Thymus (tissue), 11 donors: ENCODE data around the gene ELAVL1. TPM values are rescaled to one million over a fixed set of nuclear protein-coding genes. Genes with fewer than 3 reads are reported as not detected.

Experiments used
- DNase-seq, 9 donors: peaks; one replicate each; pipeline ENCODE4 v3.0.0-alpha.2; 2013; ENCODE audit warnings: low spot score in 9 of 9, low read depth in 6 of 9, missing footprints in 1 of 9
- H3K27ac ChIP-seq, 2 donors: one replicate each; pipeline ENCODE4 v1.5.1; 2013; ENCODE audit warnings: control low read depth in 1 of 2, low read depth in 1 of 2, low read length in 1 of 2, mild to moderate bottlenecking in 1 of 2, moderate library complexity in 1 of 2
- H3K27me3 ChIP-seq, 2 donors: one replicate each; pipeline ENCODE4 v1.5.1; 2013; ENCODE audit warnings: low read length in 1 of 2; ENCODE audit not compliant: control insufficient read depth in 2 of 2, insufficient read depth in 1 of 2
- H3K36me3 ChIP-seq, 2 donors: one replicate each; pipeline ENCODE4 v1.5.1; 2013; ENCODE audit warnings: low read length in 1 of 2, mild to moderate bottlenecking in 1 of 2, moderate library complexity in 1 of 2; ENCODE audit not compliant: control insufficient read depth in 2 of 2, insufficient read depth in 2 of 2
- H3K4me1 ChIP-seq, 2 donors: one replicate each; pipeline ENCODE4 v1.5.1; 2013; ENCODE audit warnings: low read length in 2 of 2; ENCODE audit not compliant: control insufficient read depth in 2 of 2, insufficient read depth in 2 of 2
- H3K4me3 ChIP-seq, 2 donors: one replicate each; pipeline ENCODE4 v1.5.1; 2013; ENCODE audit warnings: low read length in 2 of 2, control low read depth in 1 of 2, mild to moderate bottlenecking in 1 of 2
- H3K9me3 ChIP-seq, 2 donors: one replicate each; pipeline ENCODE4 v1.5.1; 2013; ENCODE audit warnings: low read length in 1 of 2, mild to moderate bottlenecking in 1 of 2; ENCODE audit not compliant: control insufficient read depth in 2 of 2, insufficient read depth in 1 of 2
- WGBS: extraction: QIAGEN DNeasy Blood & Tissue Kit; methylation state at CpG from one replicate; pipeline ENCODE4 v1.1.7; 2013; 5-methylcytosine and 5-hydroxymethylcytosine counted together
- polyA plus RNA-seq: library from polyadenylated mRNA; stranded (reverse); fragments of 200-250 nt; gene quantifications from one replicate; pipeline ENCODE4 v1.2.3, GENCODE V29; 2013
- total RNA-seq: library from RNA; stranded (reverse); fragments of 120-200 nt; gene quantifications from one replicate; pipeline ENCODE4 v1.2.4, GENCODE V29; 2013
- donor health status: healthy.

The ELAVL1 gene
- total and polyA plus RNA-seq, 2 donors: 20.8 to 45.6 TPM

DNA sequence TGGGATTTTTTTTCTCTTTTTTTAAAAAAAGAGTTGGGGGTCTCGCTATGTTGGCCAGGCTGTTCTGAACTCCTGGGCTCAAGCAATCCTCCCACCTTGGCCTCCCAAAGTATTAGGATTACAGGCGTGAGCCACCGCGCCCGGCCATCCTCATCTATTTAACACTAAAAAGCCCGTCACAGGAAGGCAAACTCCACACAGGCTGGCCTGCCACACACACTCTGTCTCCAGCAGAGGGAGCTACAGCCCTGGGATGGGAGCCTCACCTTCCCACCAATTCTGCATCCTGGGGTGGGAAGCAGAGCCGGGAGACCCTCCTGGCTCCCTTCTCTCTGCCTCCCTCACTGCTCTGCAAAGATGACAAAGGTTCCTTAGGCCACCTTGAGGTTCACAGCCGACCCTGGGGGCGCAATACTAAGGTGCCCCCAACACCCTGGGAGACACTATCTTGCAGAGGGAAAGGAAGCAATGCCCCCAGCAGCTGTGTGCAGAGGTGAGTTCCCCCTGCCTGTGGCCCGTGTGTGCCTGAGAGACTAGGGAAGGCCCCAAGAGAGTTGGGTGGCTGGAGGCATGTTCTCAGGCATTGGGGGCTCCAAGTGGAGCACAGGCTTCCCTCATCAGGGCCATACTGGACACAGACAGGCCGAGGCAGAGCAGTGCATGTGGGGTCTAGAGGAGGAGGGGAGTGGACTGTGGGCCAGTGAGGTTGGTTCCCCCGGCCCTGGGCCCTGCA lies 34.6 kb downstream of the ELAVL1 start:
- H3K9me3 ChIP-seq: peaks cover 0 to 1% of the 10 kb centered on the region in 2 donors
- DNase-seq: peak in 4 of 9 donors; percentile 4 to 32 (median 13)
- no peak overlapping the region for H3K4me3 ChIP-seq
- WGBS: 89% methylated on average over 12 of the region's 12 CpGs
- no peaks in the 10 kb centered on the region for H3K27me3 ChIP-seq
- H3K36me3 ChIP-seq: peaks cover 77 to 80% of the 10 kb centered on the region in 2 donors
- no peaks in the 10 kb centered on the region for H3K4me1 ChIP-seq
- no peak overlapping the region for H3K27ac ChIP-seq

DNA sequence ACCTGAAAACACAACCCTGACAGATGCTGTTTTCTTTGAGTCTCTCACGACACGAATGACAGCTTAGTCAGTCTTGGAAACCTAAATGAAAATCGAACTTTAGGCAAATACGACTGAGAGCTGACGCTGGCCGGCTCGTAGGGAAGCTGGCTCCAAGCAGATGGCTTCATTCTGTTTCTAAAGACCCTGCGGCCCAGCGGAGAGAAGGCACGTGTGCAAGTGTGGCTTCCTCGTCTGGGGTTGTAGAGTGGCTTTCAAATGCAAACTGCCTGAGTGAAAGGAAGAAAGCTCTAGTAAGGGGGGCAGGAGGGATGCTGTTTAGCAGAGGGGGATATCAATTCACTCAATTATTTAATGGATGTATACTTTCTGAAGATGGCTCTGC lies 35.9 kb downstream of the ELAVL1 start:
- WGBS: 96% methylated on average over 11 of the region's 11 CpGs
- Histone ChIP-seq H3K27ac (no peak overlapping the region), H3K4me1 (no peaks in the 10 kb centered on the region), H3K27me3 (no peaks in the 10 kb centered on the region), H3K9me3 (peaks cover 0 to 1% of the 10 kb centered on the region in 2 donors), H3K4me3 (no peak overlapping the region), H3K36me3 (peaks cover 76 to 77% of the 10 kb centered on the region in 2 donors)
- no peak for DNase-seq

DNA sequence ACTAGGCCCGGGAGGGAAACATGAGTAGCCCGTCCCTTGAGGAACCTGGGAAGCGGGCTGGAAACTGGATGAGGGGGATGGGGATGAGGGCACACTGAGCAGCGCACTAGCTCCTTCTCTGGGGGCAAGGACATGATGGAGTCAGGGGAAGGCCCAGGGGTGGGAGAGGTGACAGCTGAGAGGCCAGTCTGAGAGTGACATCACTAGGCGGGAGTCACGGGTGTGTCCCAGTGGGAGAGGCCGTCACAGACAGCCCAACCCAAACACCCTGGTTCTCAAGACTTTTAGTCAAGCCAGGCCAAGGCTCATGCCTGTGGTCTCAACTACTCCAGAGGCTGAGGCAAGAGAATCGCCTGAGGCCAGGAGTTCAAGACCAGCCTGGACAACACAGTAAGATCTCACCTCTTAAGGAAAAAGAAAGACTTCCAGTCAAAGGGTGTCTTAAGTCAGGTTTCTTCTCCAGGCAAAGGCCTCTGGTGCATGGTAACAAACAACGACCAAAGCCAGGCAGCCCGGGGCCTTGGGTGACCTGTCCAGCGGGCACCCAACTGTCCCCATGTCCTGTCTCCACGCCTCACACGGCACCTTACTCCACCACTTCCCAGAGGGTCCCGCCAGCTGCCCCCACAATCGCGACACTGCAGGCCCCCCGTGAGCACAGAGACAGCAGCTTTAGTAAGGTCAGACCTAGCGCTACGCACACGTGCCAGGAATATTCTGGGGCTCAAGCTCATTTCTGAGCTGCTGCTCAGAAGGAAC lies 36.5 kb downstream of the ELAVL1 start:
- no peak for DNase-seq
- WGBS: 99% methylated on average over 20 of the region's 20 CpGs
- H3K9me3 ChIP-seq: peaks cover 0 to 1% of the 10 kb centered on the region in 2 donors
- H3K27me3 ChIP-seq: no peaks in the 10 kb centered on the region
- no peak overlapping the region for H3K27ac ChIP-seq
- no peaks in the 10 kb centered on the region for H3K4me1 ChIP-seq
- no peak overlapping the region for H3K4me3 ChIP-seq
- H3K36me3 ChIP-seq: peaks cover 74 to 76% of the 10 kb centered on the region in 2 donors

DNA sequence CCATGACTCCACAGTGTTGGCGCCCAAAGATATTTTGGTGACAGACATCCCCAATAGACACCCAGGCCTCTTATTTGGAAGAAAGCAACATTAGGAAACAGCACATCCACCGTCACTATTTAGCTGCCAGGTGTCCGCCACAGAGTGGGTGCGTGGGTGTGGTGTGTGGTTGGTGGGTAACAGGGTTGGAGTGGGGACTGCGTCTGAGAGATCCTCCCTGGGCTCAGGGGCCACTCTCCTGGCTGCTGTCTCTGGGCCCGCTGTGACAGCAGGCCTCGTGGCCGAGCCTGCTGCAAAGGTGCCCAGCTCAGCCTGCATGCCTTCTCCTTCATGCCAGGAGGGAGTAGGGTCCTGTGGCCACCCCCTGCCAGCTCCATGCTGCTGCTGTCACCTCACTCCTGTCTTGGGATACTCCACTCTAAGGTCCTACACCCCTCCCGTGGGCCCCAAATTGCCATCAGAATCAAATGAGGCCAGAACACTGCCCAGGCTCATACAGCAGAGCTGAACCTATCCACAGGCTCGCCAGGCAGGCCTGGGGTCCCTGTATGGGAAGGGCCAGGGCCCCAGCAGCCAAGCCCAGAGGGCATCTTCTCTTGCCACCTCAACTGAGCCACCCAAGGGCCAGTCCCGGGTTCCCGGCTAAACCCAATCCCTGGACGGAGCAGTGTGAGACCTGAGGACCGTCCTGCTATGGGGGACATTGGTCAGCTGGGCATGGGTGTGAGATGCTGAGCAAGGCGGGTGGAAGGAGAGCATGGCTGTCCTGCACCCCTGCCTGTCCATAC lies 37.2 kb downstream of the ELAVL1 start:
- Histone ChIP-seq H3K9me3 (peaks cover 0 to 3% of the 10 kb centered on the region in 2 donors), H3K36me3 (peaks cover 74 to 76% of the 10 kb centered on the region in 2 donors), H3K4me1 (no peaks in the 10 kb centered on the region), H3K4me3 (no peak overlapping the region), H3K27ac (no peak overlapping the region), H3K27me3 (no peaks in the 10 kb centered on the region)
- no peak for DNase-seq
- WGBS: 94% methylated on average over 15 of the region's 15 CpGs

DNA sequence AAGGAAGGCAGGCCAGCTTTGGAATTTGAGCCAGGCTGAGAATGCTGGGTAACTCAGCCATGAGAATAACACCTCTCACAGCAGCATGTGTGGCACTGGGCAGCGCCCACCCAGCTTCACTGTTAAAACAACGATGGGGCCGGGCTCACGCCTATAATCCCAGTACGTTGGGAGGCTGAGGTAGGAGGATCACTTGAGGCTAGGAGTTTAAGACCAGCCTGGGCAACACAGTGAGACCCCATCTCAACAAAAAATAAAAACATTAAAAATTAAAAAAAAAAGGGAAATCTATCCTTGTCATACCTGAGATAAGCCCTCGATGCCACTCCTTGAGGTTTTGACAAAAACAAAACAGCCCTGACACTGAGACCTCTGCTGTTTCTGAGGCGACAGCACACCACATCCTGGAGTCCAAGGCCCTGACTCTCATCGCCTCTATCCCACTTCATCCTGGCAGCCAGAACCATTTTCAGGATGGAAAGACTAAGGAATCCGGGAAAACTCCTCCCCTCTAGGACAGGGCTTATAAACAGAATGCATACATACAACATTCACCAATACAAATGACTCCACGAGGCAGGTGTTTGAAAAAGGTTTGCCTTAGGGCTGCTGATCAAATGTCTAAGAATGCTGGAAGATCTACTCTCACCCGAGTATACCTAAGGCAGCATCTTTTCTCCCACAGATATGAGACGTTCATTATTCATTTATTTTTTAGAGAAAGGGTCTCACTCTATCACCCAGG lies 39.3 kb downstream of the ELAVL1 start:
- H3K9me3 ChIP-seq: peaks cover 0 to 1% of the 10 kb centered on the region in 2 donors
- DNase-seq: no peak

DNA sequence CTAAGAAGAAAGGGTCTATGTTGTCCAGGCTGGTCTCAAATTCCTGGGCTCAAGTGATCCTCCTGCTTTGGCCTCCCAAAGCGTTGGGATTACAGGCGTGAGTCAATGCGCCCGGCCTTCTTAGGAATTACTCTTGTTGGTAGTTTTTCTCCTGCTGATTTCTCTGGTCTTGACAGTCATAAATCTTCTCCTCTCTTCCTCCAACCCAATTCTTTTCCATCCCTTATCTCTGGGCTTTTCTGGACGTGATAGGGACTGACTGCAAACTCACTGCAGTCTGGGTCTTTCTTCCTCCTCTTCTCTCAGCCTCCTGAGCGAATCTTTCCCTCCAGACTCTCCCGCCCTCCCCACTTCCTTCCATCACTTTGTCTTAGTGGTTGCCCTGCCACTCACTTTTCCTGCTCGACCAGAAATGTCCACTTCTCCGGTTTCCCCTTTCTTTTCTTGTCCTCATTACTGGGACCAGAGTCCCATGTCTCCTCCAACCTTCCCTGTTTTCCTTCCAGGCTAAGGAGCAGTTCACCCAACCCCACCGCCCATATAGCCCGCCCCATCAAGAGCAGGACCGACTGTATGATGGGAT lies 40.1 kb downstream of the ELAVL1 start:
- H3K9me3 ChIP-seq: peaks cover 0 to 1% of the 10 kb centered on the region in 2 donors
- no peak for DNase-seq
- H3K4me3 ChIP-seq: no peak overlapping the region
- peaks cover 75 to 87% of the 10 kb centered on the region in 2 donors for H3K36me3 ChIP-seq
- H3K27ac ChIP-seq: no peak overlapping the region
- 96% methylated on average over 12 of the region's 12 CpGs for WGBS
- no peaks in the 10 kb centered on the region for H3K4me1 ChIP-seq
- no peaks in the 10 kb centered on the region for H3K27me3 ChIP-seq

More for the DNA sequence above, 39.3 kb downstream of the ELAVL1 start:
- Histone ChIP-seq H3K36me3 (peaks cover 71 to 80% of the 10 kb centered on the region in 2 donors), H3K27me3 (no peaks in the 10 kb centered on the region), H3K27ac (no peak overlapping the region), H3K4me1 (no peaks in the 10 kb centered on the region), H3K4me3 (no peak overlapping the region)
- 96% methylated on average over 12 of the region's 12 CpGs for WGBS

DNA sequence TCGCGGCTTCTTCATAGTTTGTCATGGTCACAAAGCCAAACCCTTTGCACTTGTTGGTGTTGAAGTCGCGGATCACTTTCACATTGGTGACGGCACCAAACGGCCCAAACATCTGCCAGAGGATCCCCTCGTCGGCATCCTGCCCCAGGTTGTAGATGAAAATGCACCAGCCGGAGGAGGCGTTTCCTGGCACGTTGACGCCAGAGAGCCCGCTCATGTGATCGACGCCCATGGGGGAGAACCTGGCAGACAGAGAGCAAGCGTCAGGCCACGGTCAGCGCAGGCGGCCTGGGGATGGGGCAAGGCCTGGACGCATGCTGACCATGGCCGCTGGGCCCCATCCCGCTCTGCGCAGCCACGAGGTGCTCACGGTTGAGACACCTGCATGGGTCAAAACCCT lies 41.9 kb downstream of the ELAVL1 start:
- no peak for DNase-seq
- H3K27me3 ChIP-seq: no peaks in the 10 kb centered on the region
- WGBS: 98% methylated on average over 25 of the region's 25 CpGs
- H3K36me3 ChIP-seq: peaks cover 74 to 87% of the 10 kb centered on the region in 2 donors
- no peak overlapping the region for H3K4me3 ChIP-seq
- no peaks in the 10 kb centered on the region for H3K4me1 ChIP-seq
- peaks cover 0 to 1% of the 10 kb centered on the region in 2 donors for H3K9me3 ChIP-seq
- no peak overlapping the region for H3K27ac ChIP-seq

DNA sequence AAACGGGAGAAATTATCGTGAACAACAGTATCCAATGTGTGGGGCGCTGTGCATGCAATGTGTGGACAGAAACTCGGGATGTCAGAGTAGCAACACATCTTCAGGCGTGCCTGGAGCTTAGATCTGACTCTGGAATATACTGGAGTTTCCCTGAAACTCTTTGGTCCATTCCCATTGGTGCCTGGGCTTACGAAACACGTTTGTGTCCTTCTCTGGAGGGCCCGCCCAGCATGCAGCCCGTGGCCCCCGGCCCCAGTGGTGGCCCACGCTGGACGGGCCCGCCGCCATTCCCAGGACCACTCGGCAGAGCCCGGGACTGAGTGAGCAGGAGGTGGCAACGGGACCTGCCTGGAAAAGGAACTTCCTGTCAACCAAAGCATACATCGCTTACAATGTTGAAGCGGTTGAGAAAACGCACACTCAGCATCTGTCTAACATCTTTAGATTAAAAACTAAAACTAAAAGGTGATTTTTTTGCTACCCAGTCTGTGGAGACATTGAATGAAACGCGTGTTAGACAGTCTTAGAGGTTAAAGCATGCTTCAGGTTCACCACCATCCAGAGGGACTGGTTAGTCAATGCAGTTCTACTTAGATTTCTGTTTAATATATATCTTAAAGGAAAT lies 42.7 kb downstream of the ELAVL1 start:
- no peak overlapping the region for H3K27ac ChIP-seq
- H3K27me3 ChIP-seq: no peaks in the 10 kb centered on the region
- no peak for DNase-seq
- H3K9me3 ChIP-seq: peaks cover 0 to 1% of the 10 kb centered on the region in 2 donors
- 97% methylated on average over 22 of the region's 22 CpGs for whole genome bisulfite sequencing
- no peaks in the 10 kb centered on the region for H3K4me1 ChIP-seq
- H3K4me3 ChIP-seq: no peak overlapping the region
- peaks cover 73 to 87% of the 10 kb centered on the region in 2 donors for H3K36me3 ChIP-seq
